PC-9 (cell line): ENCODE measurements around the gene PPP1R9A. TPM values are rescaled to one million over a fixed set of nuclear protein-coding genes. Genes with fewer than 3 reads are reported as not detected.
A peak's percentile ranks its signal among the peaks of the same experiment; 100 is the strongest.

Experiments used
- BruUV-seq: library from RNA; stranded (reverse); fragments of 400-500 nt; replicated peaks from 2 replicates; lab custom pipeline; 2021; lab: Mats Ljungman, UMichigan
- CTCF ChIA-PET: fragments of 300-600 bp; sonication (Branson Sonifier 250); formaldehyde crosslinking; loops from one replicate; lab custom pipeline; 2022; ENCODE audit warnings: antibody characterized with exemption; lab: Charles Lee
- POLR2A ChIA-PET: fragments of 300-600 bp; sonication (Branson Sonifier 250); formaldehyde crosslinking; loops from one replicate; lab custom pipeline; 2022; ENCODE audit warnings: antibody characterized with exemption; ENCODE audit not compliant: unreplicated experiment; lab: Charles Lee
- DNase-seq, 2 experiments: peaks; one replicate each; pipeline versions ENCODE4 v3.0.0 to v3.0.0-alpha.2; 2015 to 2022; ENCODE audit warnings: mixed read lengths in 1 of 2
- H2AFZ ChIP-seq: fragments of 200-600 bp; sonication (generic); 2 replicates; pipeline ENCODE4 v1.8.1; 2017; ENCODE audit warnings: antibody characterized with exemption
- H3F3A ChIP-seq: fragments of 200-600 bp; sonication (generic); 2 replicates; pipeline ENCODE4 v1.8.1; 2017; ENCODE audit warnings: antibody characterized with exemption, mild to moderate bottlenecking, low read depth; ENCODE audit not compliant: insufficient read depth
- H3K27ac ChIP-seq: fragments of 200-600 bp; sonication (generic); 2 replicates; pipeline ENCODE4 v1.6.1; 2016; ENCODE audit warnings: mixed run types
- H3K27me3 ChIP-seq: fragments of 200-600 bp; sonication (generic); 2 replicates; pipeline ENCODE4 v1.6.1; 2016; ENCODE audit warnings: low read depth, mixed run types; ENCODE audit not compliant: insufficient read depth
- H3K36me3 ChIP-seq: fragments of 200-600 bp; sonication (generic); 2 replicates; pipeline ENCODE4 v1.6.1; 2016; ENCODE audit warnings: low read depth, mixed run types
- H3K4me1 ChIP-seq: fragments of 200-600 bp; sonication (generic); replicated peaks from 2 replicates; pipeline ENCODE4 v1.6.1; 2016; ENCODE audit warnings: mixed run types; ENCODE audit not compliant: insufficient read depth
- H3K4me2 ChIP-seq: fragments of 200-600 bp; sonication (generic); 2 replicates; pipeline ENCODE4 v1.6.1; 2017; ENCODE audit warnings: mixed run types
- H3K4me3 ChIP-seq: fragments of 200-600 bp; sonication (generic); 2 replicates; pipeline ENCODE4 v1.6.1; 2016; ENCODE audit warnings: mixed run types
- H3K79me2 ChIP-seq: fragments of 200-600 bp; sonication (generic); 2 replicates; pipeline ENCODE4 v1.6.1; 2017; ENCODE audit warnings: low read depth, mixed run types
- H3K9me2 ChIP-seq: fragments of 200-600 bp; sonication (generic); 2 replicates; pipeline ENCODE4 v1.8.1; 2017; ENCODE audit warnings: mild to moderate bottlenecking; ENCODE audit not compliant: insufficient read depth
- H3K9me3 ChIP-seq: fragments of 200-600 bp; sonication (generic); 2 replicates; pipeline ENCODE4 v1.8.1; 2016; ENCODE audit warnings: low read depth; ENCODE audit not compliant: insufficient read depth
- H4K20me1 ChIP-seq: fragments of 200-600 bp; sonication (generic); 2 replicates; pipeline ENCODE4 v1.8.1; 2017; ENCODE audit not compliant: insufficient read depth
- CTCF ChIP-seq: fragments of 200-600 bp; sonication (generic); conservative IDR thresholded peaks from 2 replicates; pipeline ENCODE4 v1.6.1; 2017; ENCODE audit warnings: mixed run types, antibody characterized with exemption, mild to moderate bottlenecking, moderate library complexity
- EZH2 ChIP-seq: fragments of 200-600 bp; sonication (generic); IDR thresholded peaks from 2 replicates; pipeline ENCODE4 v1.8.0; 2017; ENCODE audit warnings: antibody characterized with exemption, low read depth
- intact Hi-C: fragments of 100-400 bp; cut with micrococcal nuclease; formaldehyde crosslinking; loops from one replicate; pipeline ENCODE4 v1.10.0; 2022; ENCODE audit not compliant: unreplicated experiment
- total RNA-seq: library from RNA; stranded (reverse); gene quantifications from 2 replicates; pipeline ENCODE4 v1.2.3, GENCODE V29; 2021

PPP1R9A gene
- total RNA-seq, 1 experiment from 2014 or later, result 11.5 TPM

GRCh38 chr7:95199779-95200558, 292.6 kb downstream of the PPP1R9A start:
- no peaks in the 10 kb centered on the region for H3K27me3 ChIP-seq
- TF ChIP-seq CTCF (peak; percentile 74), EZH2 (no peak)
- no peak overlapping the region for H3K4me3 ChIP-seq
- no peak overlapping the region for H2AFZ ChIP-seq
- H3K4me2 ChIP-seq, result no peak overlapping the region
- no peaks in the 10 kb centered on the region for H3F3A ChIP-seq
- DNase-seq, result peak in 1 of 2 experiments; percentile 33
- intact Hi-C loops, result loop anchor here (1.0 to 5.0 kb wide), 4 partner anchors 277 to 913 kb away; partner anchors contain the start of gene SGCE
- H3K4me1 ChIP-seq, result no peaks in the 10 kb centered on the region
- no peaks in the 10 kb centered on the region for H3K79me2 ChIP-seq
- H4K20me1 ChIP-seq, result no peaks in the 10 kb centered on the region
- POLR2A ChIA-PET, result interaction anchor here (0.7 kb wide), 1 partner anchor 796 kb away, joined by 7 read pairs; no protein-coding TSS in a partner anchor
- H3K36me3 ChIP-seq, result no peaks in the 10 kb centered on the region; the same call in 1 of the 2 replicates
- CTCF ChIA-PET, result interaction anchor here (0.6 kb wide), 2 partner anchors 544 to 750 kb away, joined by 3 to 5 read pairs; partner anchors contain the start of gene SGCE
- H3K9me3 ChIP-seq, result no peaks in the 10 kb centered on the region
- no peak overlapping the region for H3K27ac ChIP-seq
- BruUV-seq, result no TSS peak
- no peaks in the 10 kb centered on the region for H3K9me2 ChIP-seq

GRCh38 chr7:95200741-95201140, 293.3 kb downstream of the PPP1R9A start:
- Histone ChIP-seq H3K36me3 (no peaks in the 10 kb centered on the region; the same call in 1 of the 2 replicates), H2AFZ (no peak overlapping the region), H4K20me1 (no peaks in the 10 kb centered on the region), H3K27ac (no peak overlapping the region), H3K9me2 (no peaks in the 10 kb centered on the region), H3K9me3 (no peaks in the 10 kb centered on the region), H3K27me3 (no peaks in the 10 kb centered on the region), H3F3A (no peaks in the 10 kb centered on the region), H3K4me1 (peaks cover 6% of the 10 kb centered on the region), H3K4me2 (no peak overlapping the region), H3K4me3 (no peak overlapping the region), H3K79me2 (no peaks in the 10 kb centered on the region)
- no peak for TF ChIP-seq CTCF
- no peak for TF ChIP-seq EZH2
- ChIA-PET CTCF (no interaction called here), POLR2A (no interaction called here)
- BruUV-seq, result no TSS peak
- intact Hi-C loops, result loop anchor here (5.0 kb wide), 1 partner anchor 277 kb away; no protein-coding TSS in a partner anchor
- DNase-seq, result no peak

GRCh38 chr7:95201727-95202126, 294.3 kb downstream of the PPP1R9A start:
- Histone ChIP-seq H3K36me3 (no peaks in the 10 kb centered on the region; the same call in 1 of the 2 replicates), H3K4me2 (no peak overlapping the region), H3K9me2 (no peaks in the 10 kb centered on the region), H3K79me2 (no peaks in the 10 kb centered on the region), H3K4me1 (peaks cover 6% of the 10 kb centered on the region), H3K4me3 (no peak overlapping the region), H2AFZ (no peak overlapping the region), H3F3A (no peaks in the 10 kb centered on the region), H3K27ac (no peak overlapping the region), H3K9me3 (no peaks in the 10 kb centered on the region), H3K27me3 (no peaks in the 10 kb centered on the region), H4K20me1 (no peaks in the 10 kb centered on the region)
- ChIA-PET CTCF (interaction anchor here (0.7 kb wide), 1 partner anchor 696 kb away, joined by 9 read pairs; no protein-coding TSS in a partner anchor), POLR2A (interaction anchor here (0.5 kb wide), 1 partner anchor 9 kb away, joined by 3 read pairs; no protein-coding TSS in a partner anchor)
- DNase-seq, result no peak
- TF ChIP-seq EZH2 (no peak), CTCF (no peak)
- BruUV-seq, result no TSS peak
- intact Hi-C loops, result loop anchor here (5.0 kb wide), 1 partner anchor 276 kb away; no protein-coding TSS in a partner anchor
